Stomach smooth muscle (tissue), 2 donors: ENCODE measurements around the gene PNKD.

Source experiments
- H3K27ac ChIP-seq: one replicate; pipeline ENCODE4 v1.7.0; 2013; ENCODE audit warnings: mild to moderate bottlenecking, low read length, inconsistent platforms
- H3K27me3 ChIP-seq, 2 donors: one replicate each; pipeline ENCODE4 v1.7.0; 2013; ENCODE audit warnings: low read length in 2 of 2; ENCODE audit not compliant: insufficient read depth in 2 of 2, control insufficient read depth in 1 of 2
- H3K36me3 ChIP-seq, 2 donors: one replicate each; pipeline ENCODE4 v1.7.0; 2013; ENCODE audit warnings: low read length in 2 of 2; ENCODE audit not compliant: control insufficient read depth in 2 of 2, insufficient read depth in 2 of 2
- H3K4me1 ChIP-seq: one replicate; pipeline ENCODE4 v1.7.0; 2013; ENCODE audit warnings: low read length; ENCODE audit not compliant: control insufficient read depth, insufficient read depth
- H3K4me3 ChIP-seq, 2 donors: one replicate each; pipeline ENCODE4 v1.7.0; 2013; ENCODE audit warnings: low read length in 2 of 2
- H3K9ac ChIP-seq, 2 donors: one replicate each; pipeline ENCODE4 v1.7.0; 2013; ENCODE audit warnings: low read length in 2 of 2, mild to moderate bottlenecking in 1 of 2
- H3K9me3 ChIP-seq, 2 donors: one replicate each; pipeline ENCODE4 v1.7.0; 2013; ENCODE audit warnings: low read length in 2 of 2; ENCODE audit not compliant: control insufficient read depth in 2 of 2
- donor health status: healthy.
- donor health status: Pancreatic carcinoma.

PNKD gene, protein sequence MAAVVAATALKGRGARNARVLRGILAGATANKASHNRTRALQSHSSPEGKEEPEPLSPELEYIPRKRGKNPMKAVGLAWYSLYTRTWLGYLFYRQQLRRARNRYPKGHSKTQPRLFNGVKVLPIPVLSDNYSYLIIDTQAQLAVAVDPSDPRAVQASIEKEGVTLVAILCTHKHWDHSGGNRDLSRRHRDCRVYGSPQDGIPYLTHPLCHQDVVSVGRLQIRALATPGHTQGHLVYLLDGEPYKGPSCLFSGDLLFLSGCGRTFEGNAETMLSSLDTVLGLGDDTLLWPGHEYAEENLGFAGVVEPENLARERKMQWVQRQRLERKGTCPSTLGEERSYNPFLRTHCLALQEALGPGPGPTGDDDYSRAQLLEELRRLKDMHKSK

DNA sequence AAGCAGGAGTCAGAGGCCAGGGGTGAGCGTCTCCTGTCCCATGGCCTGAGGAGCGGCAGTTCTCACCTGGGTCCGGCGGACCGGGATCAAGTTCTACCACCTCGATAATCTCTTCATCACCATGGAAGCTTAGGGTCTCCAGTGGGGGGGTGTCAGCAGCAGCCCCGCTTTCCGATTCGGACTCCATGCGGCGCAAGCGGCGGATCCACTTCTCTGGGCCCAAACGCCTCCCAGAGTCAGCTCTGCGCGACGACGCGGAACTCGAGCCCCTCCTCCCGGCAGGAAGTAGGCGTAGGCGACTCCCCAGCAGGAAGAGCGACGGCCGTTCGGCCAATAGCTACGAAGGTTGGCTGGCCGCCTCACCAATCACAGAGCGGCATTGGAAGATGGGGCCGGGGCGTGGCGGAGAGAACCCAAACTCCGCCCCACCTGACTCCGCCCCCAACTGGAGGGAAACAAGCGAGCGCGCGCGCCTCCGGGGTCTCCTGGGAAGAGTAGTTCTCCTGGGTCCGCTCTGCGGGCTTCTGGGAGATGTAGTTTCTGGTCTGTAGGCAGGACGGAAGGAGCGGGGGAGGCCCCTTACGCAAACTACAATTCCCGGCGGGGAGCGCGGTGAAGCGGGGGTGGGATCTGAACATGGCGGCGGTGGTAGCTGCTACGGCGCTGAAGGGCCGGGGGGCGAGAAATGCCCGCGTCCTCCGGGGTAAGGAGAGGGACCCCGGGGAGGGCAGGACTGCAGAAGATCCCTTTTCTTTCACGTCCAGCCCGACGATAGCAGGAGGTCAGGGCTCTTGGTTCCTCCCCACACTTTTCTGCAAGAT, at the start of gene PNKD, which contains the start of gene AAMP:
TSS of gene PNKD (plus strand) at position 620 of the 821 bp plus-strand sequence. CDS start at position 637, 17 bp downstream.
TSS of gene AAMP (minus strand) at position 238 of the 821 bp plus-strand sequence. CDS start at position 187, 51 bp downstream.
- Histone ChIP-seq H3K36me3 (peaks cover 36 to 39% of the 10 kb centered on the region in 2 donors), H3K27me3 (no peaks in the 10 kb centered on the region), H3K4me1 (peaks cover 46% of the 10 kb centered on the region), H3K9ac (peak within 1 kb of the TSS; percentile 92 to 93), H3K9me3 (no peaks in the 10 kb centered on the region), H3K4me3 (peak within 1 kb of the TSS; percentile 86 to 96), H3K27ac (peak within 1 kb of the TSS; percentile 70)

DNA sequence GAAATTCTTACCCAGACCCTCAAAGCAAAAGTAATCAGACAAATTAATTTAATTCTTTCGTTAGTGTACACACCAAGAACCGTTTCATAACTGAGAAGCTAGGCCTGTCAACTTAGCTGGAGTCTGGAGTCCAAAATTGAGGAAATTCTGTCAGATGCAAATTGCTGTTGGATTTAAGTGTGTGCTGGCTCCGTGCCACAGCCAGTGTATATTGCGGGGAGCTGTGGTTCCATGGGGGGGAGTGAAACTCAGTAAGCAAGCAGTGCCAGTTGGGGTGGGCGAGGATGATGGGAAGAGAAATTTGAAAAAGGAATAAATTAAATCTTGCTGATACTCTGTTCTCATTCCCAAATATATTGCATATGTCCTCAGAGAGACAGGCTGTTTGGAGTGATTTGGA, 49.3 kb upstream of the PNKD start:
- Histone ChIP-seq H3K4me3 (no peak overlapping the region), H3K36me3 (peaks cover 0 to 5% of the 10 kb centered on the region in 2 donors), H3K9me3 (no peaks in the 10 kb centered on the region), H3K9ac (no peak overlapping the region), H3K4me1 (peaks cover 27% of the 10 kb centered on the region), H3K27me3 (no peaks in the 10 kb centered on the region), H3K27ac (no peak overlapping the region)

GRCh38 chr2:218223046-218223445, 47.3 kb upstream of the PNKD start:
- H3K27ac ChIP-seq, result no peak overlapping the region
- no peak overlapping the region for H3K4me3 ChIP-seq
- peaks cover 6 to 9% of the 10 kb centered on the region in 2 donors for H3K36me3 ChIP-seq
- H3K4me1 ChIP-seq, result peaks cover 16% of the 10 kb centered on the region
- H3K27me3 ChIP-seq, result no peaks in the 10 kb centered on the region
- no peaks in the 10 kb centered on the region for H3K9me3 ChIP-seq
- H3K9ac ChIP-seq, result no peak overlapping the region

DNA sequence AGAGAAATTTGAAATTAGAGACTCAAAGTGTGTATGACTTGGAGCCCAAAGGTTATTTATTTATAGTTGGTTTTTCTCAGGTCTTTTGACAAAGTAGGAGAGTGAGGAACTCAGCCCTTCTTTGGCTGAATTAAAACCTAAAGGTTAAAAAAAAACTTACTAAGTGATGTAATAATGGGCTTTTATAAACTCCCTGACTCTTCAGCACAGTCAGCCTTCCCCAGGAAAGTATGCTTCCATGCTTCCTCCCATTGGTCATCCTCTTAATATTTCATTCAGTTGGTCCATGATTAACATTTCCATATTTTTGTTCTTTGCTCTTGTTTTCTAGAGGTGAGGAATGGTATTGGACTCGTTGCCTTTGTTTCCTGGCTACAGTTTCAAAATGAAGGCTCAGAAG, 46.1 kb upstream of the PNKD start:
- Histone ChIP-seq H3K27me3 (no peaks in the 10 kb centered on the region), H3K4me1 (peaks cover 16% of the 10 kb centered on the region), H3K36me3 (peaks cover 11 to 17% of the 10 kb centered on the region in 2 donors), H3K9ac (no peak overlapping the region), H3K9me3 (no peaks in the 10 kb centered on the region), H3K27ac (no peak overlapping the region), H3K4me3 (no peak overlapping the region)

DNA sequence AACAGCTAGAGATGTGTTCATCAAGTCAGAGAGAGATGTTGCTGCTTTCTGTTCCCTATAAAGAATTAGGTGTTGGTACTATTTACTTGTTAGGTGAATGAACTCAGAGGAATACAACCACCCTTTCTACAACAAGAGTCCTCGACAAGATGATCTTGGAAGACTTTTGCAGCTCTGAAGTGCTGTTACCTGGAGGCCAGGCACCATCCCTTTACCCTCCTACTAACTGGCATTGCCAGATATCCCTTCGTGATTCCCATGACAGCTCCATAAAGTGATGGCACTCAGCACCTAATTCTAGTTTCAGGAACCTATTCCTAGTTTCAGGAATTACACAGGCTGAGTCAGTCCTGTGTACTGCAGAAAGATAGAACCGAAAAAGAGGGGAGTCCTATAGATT, 43.4 kb upstream of the PNKD start:
- no peak overlapping the region for H3K4me3 ChIP-seq
- peaks cover 5% of the 10 kb centered on the region for H3K4me1 ChIP-seq
- H3K27ac ChIP-seq, result no peak overlapping the region
- H3K36me3 ChIP-seq, result peaks cover 24 to 31% of the 10 kb centered on the region in 2 donors
- no peaks in the 10 kb centered on the region for H3K27me3 ChIP-seq
- H3K9me3 ChIP-seq, result no peaks in the 10 kb centered on the region
- no peak overlapping the region for H3K9ac ChIP-seq

DNA sequence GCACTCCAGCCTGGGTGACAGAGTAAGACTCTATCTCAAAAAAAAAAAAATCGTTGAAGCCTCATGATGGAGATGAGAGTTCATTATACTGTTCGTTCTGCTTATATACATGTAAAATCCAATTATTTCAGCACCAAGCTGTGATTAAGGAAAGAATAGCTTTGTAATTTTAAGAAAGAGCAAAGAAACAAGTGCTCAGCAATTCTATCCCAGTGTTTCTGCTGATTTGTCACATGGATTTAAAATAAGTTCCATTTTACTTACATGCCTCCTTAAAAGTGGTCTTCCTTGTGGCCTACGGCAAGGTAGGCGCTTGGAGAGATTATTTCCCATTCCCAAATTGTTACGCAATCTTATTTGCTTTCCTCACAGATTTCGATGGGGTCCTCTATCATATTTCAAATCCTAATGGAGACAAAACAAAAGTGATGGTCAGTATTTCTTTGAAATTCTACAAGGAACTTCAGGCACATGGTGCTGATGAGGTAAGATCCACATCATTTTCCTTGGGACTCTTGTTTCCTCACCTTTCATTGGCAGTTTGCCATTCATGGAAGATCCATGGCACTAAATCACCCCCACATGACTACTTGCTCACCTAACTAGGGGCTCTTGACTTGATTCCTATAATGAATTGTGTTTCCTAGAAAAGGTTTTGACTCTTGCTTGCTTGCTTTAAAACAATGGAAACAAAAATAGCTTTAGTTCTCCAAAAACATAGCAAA, 41.8 kb upstream of the PNKD start:
- Histone ChIP-seq H3K9me3 (no peaks in the 10 kb centered on the region), H3K4me3 (no peak overlapping the region), H3K9ac (no peak overlapping the region), H3K4me1 (peaks cover 5% of the 10 kb centered on the region), H3K27ac (peak overlapping the region; percentile 13), H3K36me3 (peaks cover 28 to 31% of the 10 kb centered on the region in 2 donors), H3K27me3 (no peaks in the 10 kb centered on the region)

GRCh38 chr2:218229239-218229638, 41.1 kb upstream of the PNKD start:
- Histone ChIP-seq H3K9me3 (no peaks in the 10 kb centered on the region), H3K27me3 (no peaks in the 10 kb centered on the region), H3K4me3 (no peak overlapping the region), H3K36me3 (peaks cover 28 to 31% of the 10 kb centered on the region in 2 donors), H3K27ac (peak overlapping the region; percentile 13), H3K4me1 (peaks cover 5% of the 10 kb centered on the region), H3K9ac (no peak overlapping the region)

- Histone ChIP-seq H3K27me3 (no peaks in the 10 kb centered on the region), H3K4me1 (peaks cover 5% of the 10 kb centered on the region), H3K9me3 (no peaks in the 10 kb centered on the region), H3K36me3 (peaks cover 33 to 35% of the 10 kb centered on the region in 2 donors), H3K4me3 (no peak overlapping the region), H3K27ac (no peak overlapping the region), H3K9ac (no peak overlapping the region)
Observed at GRCh38 chr2:218229851-218230250, 40.5 kb upstream of the PNKD start.

- H3K27me3 ChIP-seq, result no peaks in the 10 kb centered on the region
- H3K4me1 ChIP-seq, result peaks cover 5% of the 10 kb centered on the region
- H3K9me3 ChIP-seq, result no peaks in the 10 kb centered on the region
- peaks cover 43% of the 10 kb centered on the region in 2 donors for H3K36me3 ChIP-seq
- H3K4me3 ChIP-seq, result no peak overlapping the region
- H3K9ac ChIP-seq, result no peak overlapping the region
- no peak overlapping the region for H3K27ac ChIP-seq
Observed at GRCh38 chr2:218230882-218231281, 39.4 kb upstream of the PNKD start.

- peaks cover 41 to 46% of the 10 kb centered on the region in 2 donors for H3K36me3 ChIP-seq
Observed at GRCh38 chr2:218233543-218233942, 36.8 kb upstream of the PNKD start.

More at GRCh38 chr2:218233543-218233942, 36.8 kb upstream of the PNKD start:
- H3K9ac ChIP-seq, result no peak overlapping the region
- H3K27ac ChIP-seq, result no peak overlapping the region
- no peaks in the 10 kb centered on the region for H3K9me3 ChIP-seq
- no peaks in the 10 kb centered on the region for H3K27me3 ChIP-seq
- peaks cover 5% of the 10 kb centered on the region for H3K4me1 ChIP-seq
- no peak overlapping the region for H3K4me3 ChIP-seq
